Activated B cell treated with CpG ODN at 0.5 μM for 24 hours (primary cell): ENCODE results near the gene ZFP69B. TPM values are rescaled to one million over a fixed set of nuclear protein-coding genes. Genes with fewer than 3 reads are reported as not detected.

Experiments
- total RNA-seq: library from RNA; stranded (reverse); gene quantifications from 2 replicates; pipeline ENCODE4 v1.2.3, GENCODE V29; 2022

The ZFP69B gene
- total RNA-seq, 1 donor from 2014 or later = 10.4 TPM

Other genes starting within 250 kb of the ZFP69B start
- gene TMCO2, start 202.5 kb upstream of the ZFP69B start, total RNA-seq = not detected in 2 replicates
- 17.6 and 18.6 TPM in 2 replicates for gene ZMPSTE24, start 192.2 kb upstream of the ZFP69B start, total RNA-seq
- 5.5 and 5.7 TPM in 2 replicates for gene COL9A2, start 133.2 kb upstream of the ZFP69B start, total RNA-seq
- gene SMAP2, start 76.7 kb upstream of the ZFP69B start, total RNA-seq = 202 and 220 TPM in 2 replicates
- 4.5 and 5.1 TPM in 2 replicates for gene ZFP69, start 26.8 kb downstream of the ZFP69B start, total RNA-seq
- 11.4 and 13.8 TPM in 2 replicates for gene EXO5, start 58.3 kb downstream of the ZFP69B start, total RNA-seq
- 5.0 and 5.4 TPM in 2 replicates for gene ZNF684, start 81.2 kb downstream of the ZFP69B start, total RNA-seq
- 5.5 and 6.2 TPM in 2 replicates for gene RIMS3, start 215.2 kb downstream of the ZFP69B start, total RNA-seq
- gene NFYC, start 241.2 kb downstream of the ZFP69B start, total RNA-seq = 68.7 and 76.0 TPM in 2 replicates